Testis (tissue), 2 donors: ENCODE measurements around the gene SPATA19.

Source experiments
- CTCF ChIP-seq, 3 experiments: fragments of 450-650 bp in 2 of 3; fragments of 200-600 bp in 1 of 3; sonication (generic) in 1 of 3; IDR thresholded peaks; one replicate each; pipeline ENCODE4 v1.5.1; 2016 to 2019; ENCODE audit warnings: antibody characterized with exemption in 3 of 3, mild to moderate bottlenecking in 2 of 3, moderate library complexity in 1 of 3
- POLR2A ChIP-seq: fragments of 450-650 bp; IDR thresholded peaks from one replicate; pipeline ENCODE4 v1.6.1; 2017; ENCODE audit warnings: antibody characterized with exemption, mild to moderate bottlenecking, moderate library complexity

- TF ChIP-seq CTCF (IDR thresholded peaks at IDR 0.05) = no peak
- no peak for TF ChIP-seq POLR2A
Observed at GRCh38 chr11:133816146-133816870, 29.0 kb downstream of the SPATA19 start.
